NCI-H1694 (cell line): ENCODE measurements around the gene MYT1.
"Not testable (repeated sequence)": the region's sequence is repeated elsewhere in the genome, so short reads cannot be mapped to it uniquely, and the experiment has no call there.

Experiments
- DNase-seq: peaks from one replicate; lab custom pipeline; 2025; lab: John Stamatoyannopoulos, UW

Gene MYT1

GRCh38 chr20:64169091-64169560 lies 4.9 kb downstream of the MYT1 start:
- DNase-seq, result no peak

- no peak for DNase-seq
These were observed 7.0 kb downstream of the MYT1 start for GRCh38 chr20:64171211-64171610.

GRCh38 chr20:64173116-64173515 lies 8.9 kb downstream of the MYT1 start:
- DNase-seq, result no peak

- no peak for DNase-seq
These were observed 12.3 kb downstream of the MYT1 start for GRCh38 chr20:64176551-64176950.

GRCh38 chr20:64176971-64177370 lies 12.7 kb downstream of the MYT1 start:
- no peak for DNase-seq

GRCh38 chr20:64177384-64177783 lies 13.1 kb downstream of the MYT1 start:
- DNase-seq, result no peak

GRCh38 chr20:64177787-64178186 lies 13.5 kb downstream of the MYT1 start:
- DNase-seq, result no peak

- not testable (repeated sequence) for DNase-seq
These were observed 14.7 kb downstream of the MYT1 start for GRCh38 chr20:64178925-64179324.

- DNase-seq, result no peak
These were observed 15.6 kb downstream of the MYT1 start for GRCh38 chr20:64179805-64180204.

GRCh38 chr20:64180673-64181072 lies 16.4 kb downstream of the MYT1 start:
- no peak for DNase-seq

GRCh38 chr20:64181391-64181790 lies 17.1 kb downstream of the MYT1 start:
- no peak for DNase-seq

GRCh38 chr20:64182146-64182865 lies 18.1 kb downstream of the MYT1 start:
- no peak for DNase-seq

- DNase-seq, result no peak
These were observed 19.1 kb downstream of the MYT1 start for GRCh38 chr20:64183313-64183712.

GRCh38 chr20:64184795-64185194 lies 20.5 kb downstream of the MYT1 start:
- no peak for DNase-seq

GRCh38 chr20:64185276-64185900 lies 21.1 kb downstream of the MYT1 start:
- DNase-seq, result no peak

GRCh38 chr20:64186071-64186598 lies 21.9 kb downstream of the MYT1 start:
- DNase-seq, result no peak

- not testable (repeated sequence) for DNase-seq
These were observed 23.0 kb downstream of the MYT1 start for GRCh38 chr20:64187213-64187612.

- DNase-seq, result no peak
These were observed 23.8 kb downstream of the MYT1 start for GRCh38 chr20:64188091-64188490.

- no peak for DNase-seq
These were observed 24.7 kb downstream of the MYT1 start for GRCh38 chr20:64188682-64189529.

- no peak for DNase-seq
These were observed 25.3 kb downstream of the MYT1 start for GRCh38 chr20:64189530-64189966.

GRCh38 chr20:64189986-64190385 lies 25.7 kb downstream of the MYT1 start:
- no peak for DNase-seq

- DNase-seq, result no peak
These were observed 26.8 kb downstream of the MYT1 start for GRCh38 chr20:64191002-64191401.
